Stimulated activated naive CD8-positive, alpha-beta T cell treated with anti-CD3 and anti-CD28 coated beads, Interleukin-15, Interleukin-2, amounts not matched to agents 100 ng/mL and 50 ng/mL, for 24 hours (primary cell): Measurements from ENCODE around the gene RALGPS1.

Experiments used
- H3K27ac Mint-ChIP-seq: one replicate; pipeline ENCODE4 v1.8.0; 2021; ENCODE audit warnings: mild to moderate bottlenecking, mixed read lengths
- H3K27me3 Mint-ChIP-seq: one replicate; pipeline ENCODE4 v1.8.0; 2021; ENCODE audit warnings: mixed read lengths
- H3K36me3 Mint-ChIP-seq: one replicate; pipeline ENCODE4 v1.8.0; 2021; ENCODE audit warnings: low read depth, mixed read lengths
- H3K4me1 Mint-ChIP-seq: one replicate; pipeline ENCODE4 v1.8.0; 2021; ENCODE audit warnings: low read depth, mixed read lengths
- H3K4me3 Mint-ChIP-seq: one replicate; pipeline ENCODE4 v1.8.0; 2021; ENCODE audit warnings: mild to moderate bottlenecking, mixed read lengths
- H3K9me3 Mint-ChIP-seq: one replicate; pipeline ENCODE4 v1.8.0; 2021; ENCODE audit warnings: mixed read lengths

Gene RALGPS1

GRCh38 chr9:127114606-127115005, 200.0 kb downstream of the RALGPS1 start:
- Mint-ChIP-seq H3K27ac (no peak overlapping the region), H3K27me3 (no peaks in the 10 kb centered on the region), H3K4me1 (peaks cover 13% of the 10 kb centered on the region), H3K4me3 (no peak overlapping the region), H3K36me3 (no peaks in the 10 kb centered on the region), H3K9me3 (no peaks in the 10 kb centered on the region)

- peaks cover 5% of the 10 kb centered on the region for H3K27me3 Mint-ChIP-seq
- no peaks in the 10 kb centered on the region for H3K9me3 Mint-ChIP-seq
Observed at GRCh38 chr9:127116088-127116726, 201.6 kb downstream of the RALGPS1 start.

GRCh38 chr9:127116957-127117356, 202.4 kb downstream of the RALGPS1 start:
- Mint-ChIP-seq H3K36me3 (no peaks in the 10 kb centered on the region), H3K4me3 (no peak overlapping the region), H3K27me3 (peaks cover 13% of the 10 kb centered on the region), H3K9me3 (no peaks in the 10 kb centered on the region), H3K4me1 (peaks cover 13% of the 10 kb centered on the region), H3K27ac (no peak overlapping the region)

More at GRCh38 chr9:127116088-127116726, 201.6 kb downstream of the RALGPS1 start:
- Mint-ChIP-seq H3K36me3 (no peaks in the 10 kb centered on the region), H3K4me1 (peaks cover 13% of the 10 kb centered on the region), H3K27ac (no peak overlapping the region), H3K4me3 (no peak overlapping the region)

DNA sequence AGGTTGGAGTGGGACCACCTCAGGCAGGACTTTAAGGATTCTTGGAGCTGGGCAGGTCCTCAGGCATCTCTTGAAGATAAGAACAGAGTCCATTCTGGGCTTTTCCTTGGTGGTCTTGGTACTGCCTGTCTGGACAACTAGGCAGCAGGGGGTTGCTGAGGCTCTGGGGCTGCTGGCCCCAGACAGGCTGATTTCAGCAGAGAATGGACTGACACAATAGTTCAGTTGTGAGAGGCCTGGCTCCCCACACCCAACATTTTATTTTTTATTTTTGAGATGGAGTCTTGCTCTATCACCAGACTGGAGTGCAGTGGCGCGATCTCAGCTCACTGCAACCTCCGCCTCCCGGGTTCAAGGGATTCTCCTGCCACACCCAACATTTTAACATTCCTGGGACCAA, 203.2 kb downstream of the RALGPS1 start:
- Mint-ChIP-seq H3K27me3 (peaks cover 18% of the 10 kb centered on the region), H3K9me3 (no peaks in the 10 kb centered on the region)

DNA sequence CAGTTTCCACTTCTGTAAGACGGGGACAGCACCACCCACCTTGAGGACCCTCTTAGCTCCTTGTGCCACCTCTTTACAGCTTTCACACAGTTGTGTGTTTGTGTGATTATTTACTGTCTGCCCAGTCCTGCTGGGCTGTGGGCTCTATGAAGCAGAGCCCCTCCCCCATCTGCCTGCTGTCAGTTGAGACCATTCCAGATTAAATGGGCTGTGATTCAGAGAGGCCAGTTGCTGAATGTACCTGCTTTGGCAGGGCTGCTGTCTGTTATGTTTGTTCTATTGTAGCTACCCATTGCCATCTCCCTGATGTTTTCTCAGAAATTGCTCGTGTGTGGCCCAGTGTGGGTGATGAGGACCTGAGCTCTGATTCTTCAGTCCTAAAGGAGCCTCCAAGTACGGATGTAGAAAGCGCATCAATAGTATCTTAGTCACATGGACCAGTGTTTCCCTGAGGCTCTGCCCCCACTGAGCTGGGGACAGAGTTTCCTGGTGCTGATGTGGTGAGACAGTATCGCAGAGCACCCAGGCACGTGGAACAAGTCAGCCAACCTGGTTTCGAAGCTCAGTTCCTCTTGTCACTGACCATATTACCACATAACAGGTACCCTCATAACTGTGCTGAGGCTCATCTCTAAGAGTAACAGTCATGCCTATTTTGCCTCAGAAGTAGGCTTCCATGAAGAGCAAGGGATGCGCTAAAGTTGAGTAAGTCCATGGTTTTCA, 204.2 kb downstream of the RALGPS1 start:
- H3K4me1 Mint-ChIP-seq = peaks cover 13% of the 10 kb centered on the region
- no peaks in the 10 kb centered on the region for H3K36me3 Mint-ChIP-seq
- H3K4me3 Mint-ChIP-seq = no peak overlapping the region
- peaks cover 27% of the 10 kb centered on the region for H3K27me3 Mint-ChIP-seq
- no peaks in the 10 kb centered on the region for H3K9me3 Mint-ChIP-seq
- no peak overlapping the region for H3K27ac Mint-ChIP-seq

More for the DNA sequence above, 203.2 kb downstream of the RALGPS1 start:
- H3K4me1 Mint-ChIP-seq = peaks cover 13% of the 10 kb centered on the region
- H3K27ac Mint-ChIP-seq = no peak overlapping the region
- no peaks in the 10 kb centered on the region for H3K36me3 Mint-ChIP-seq
- H3K4me3 Mint-ChIP-seq = no peak overlapping the region

DNA sequence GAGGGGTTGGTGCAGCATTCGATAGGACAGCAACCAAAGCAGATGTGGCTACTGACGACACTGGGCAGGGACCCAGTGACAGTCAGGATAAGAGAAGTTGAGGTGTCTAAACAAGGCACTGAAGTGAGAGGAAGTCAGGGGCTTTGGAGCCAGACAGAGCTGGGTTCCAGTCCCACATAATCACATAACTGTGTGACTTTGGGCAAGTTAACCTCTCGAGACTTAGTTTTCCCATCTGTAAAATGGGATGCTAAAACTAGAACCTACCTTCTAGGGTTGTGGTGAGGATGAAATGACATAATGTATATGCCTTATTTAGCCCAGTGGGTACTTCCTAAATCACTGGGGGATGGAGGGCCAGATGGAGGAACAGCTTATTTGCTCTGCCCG, 204.7 kb downstream of the RALGPS1 start:
- peaks cover 29% of the 10 kb centered on the region for H3K27me3 Mint-ChIP-seq
- no peaks in the 10 kb centered on the region for H3K9me3 Mint-ChIP-seq
- peaks cover 13% of the 10 kb centered on the region for H3K4me1 Mint-ChIP-seq
- H3K27ac Mint-ChIP-seq = no peak overlapping the region
- H3K36me3 Mint-ChIP-seq = no peaks in the 10 kb centered on the region
- H3K4me3 Mint-ChIP-seq = no peak overlapping the region

DNA sequence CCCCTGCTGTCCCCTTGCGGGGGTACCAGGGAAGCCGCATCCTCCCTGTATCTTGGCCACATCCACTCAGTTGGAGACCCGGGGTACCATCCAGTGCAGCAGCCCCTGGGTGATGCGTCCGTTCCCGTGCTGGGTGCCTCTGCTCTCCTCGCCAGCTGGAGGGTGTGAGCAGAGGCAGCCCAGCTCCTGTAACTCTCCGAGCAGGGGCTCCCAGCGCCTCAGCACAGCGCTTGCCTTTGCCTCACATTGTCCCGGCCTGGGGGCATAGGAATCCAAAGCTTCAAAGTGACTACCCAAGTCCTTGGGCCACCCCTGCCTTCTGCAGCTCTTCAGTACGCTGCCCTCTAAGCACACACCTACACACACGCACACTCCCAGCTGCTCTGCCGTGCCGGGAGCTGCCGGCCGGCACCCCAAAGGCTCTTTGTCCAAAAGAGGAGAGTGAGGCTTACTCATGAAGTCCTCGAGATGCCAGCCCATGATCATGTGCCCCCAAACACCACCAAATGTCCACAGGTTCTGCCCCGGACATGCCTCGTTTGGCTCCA, 207.1 kb downstream of the RALGPS1 start:
- H3K27ac Mint-ChIP-seq = no peak overlapping the region
- peaks cover 5% of the 10 kb centered on the region for H3K4me1 Mint-ChIP-seq
- H3K36me3 Mint-ChIP-seq = no peaks in the 10 kb centered on the region
- no peaks in the 10 kb centered on the region for H3K9me3 Mint-ChIP-seq
- H3K27me3 Mint-ChIP-seq = peaks cover 36% of the 10 kb centered on the region
- no peak overlapping the region for H3K4me3 Mint-ChIP-seq

GRCh38 chr9:127122176-127123063, 207.8 kb downstream of the RALGPS1 start, which contains the start of gene ANGPTL2:
Gene ANGPTL2 (minus strand): TSS chr9:127122635. CDS start chr9:127108731, 13,904 bp downstream.
- Mint-ChIP-seq H3K27ac (no peak within 1 kb of the TSS), H3K36me3 (no peaks in the 10 kb centered on the region), H3K27me3 (peaks cover 40% of the 10 kb centered on the region), H3K9me3 (no peaks in the 10 kb centered on the region), H3K4me1 (no peaks in the 10 kb centered on the region), H3K4me3 (no peak within 1 kb of the TSS)

- no peaks in the 10 kb centered on the region for H3K9me3 Mint-ChIP-seq
- H3K36me3 Mint-ChIP-seq = no peaks in the 10 kb centered on the region
- H3K27me3 Mint-ChIP-seq = peaks cover 40% of the 10 kb centered on the region
- no peaks in the 10 kb centered on the region for H3K4me1 Mint-ChIP-seq
- H3K4me3 Mint-ChIP-seq = no peak overlapping the region
- no peak overlapping the region for H3K27ac Mint-ChIP-seq
Observed at GRCh38 chr9:127123064-127123890, 208.7 kb downstream of the RALGPS1 start.

DNA sequence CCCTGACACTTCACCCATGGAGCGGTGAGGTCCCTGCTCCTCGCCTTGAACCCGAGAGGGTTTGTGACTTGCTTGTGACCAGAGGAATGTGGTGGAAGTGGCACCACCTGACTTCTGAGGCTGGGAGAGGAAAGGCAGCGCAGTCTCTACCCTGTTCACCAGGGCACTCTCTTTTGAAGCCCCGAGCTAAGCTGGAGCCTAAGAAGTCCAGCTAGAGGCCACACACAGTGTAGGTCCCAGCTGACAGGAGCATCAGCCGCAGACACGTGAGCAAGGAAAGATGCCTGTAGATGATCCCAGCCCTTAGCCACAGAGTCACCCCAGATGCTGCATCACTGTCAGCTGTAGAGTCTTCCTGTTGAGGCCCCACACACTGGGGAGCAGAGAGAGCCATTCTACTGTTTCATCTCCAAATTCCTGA, 209.5 kb downstream of the RALGPS1 start:
- H3K27ac Mint-ChIP-seq = no peak overlapping the region
- no peak overlapping the region for H3K4me3 Mint-ChIP-seq
- H3K36me3 Mint-ChIP-seq = no peaks in the 10 kb centered on the region
- H3K27me3 Mint-ChIP-seq = peaks cover 40% of the 10 kb centered on the region
- no peaks in the 10 kb centered on the region for H3K4me1 Mint-ChIP-seq
- H3K9me3 Mint-ChIP-seq = no peaks in the 10 kb centered on the region

- Mint-ChIP-seq H3K36me3 (no peaks in the 10 kb centered on the region), H3K27me3 (peaks cover 40% of the 10 kb centered on the region), H3K27ac (no peak overlapping the region), H3K4me1 (no peaks in the 10 kb centered on the region), H3K4me3 (no peak overlapping the region), H3K9me3 (no peaks in the 10 kb centered on the region)
Observed at GRCh38 chr9:127124792-127125191, 210.2 kb downstream of the RALGPS1 start.

DNA sequence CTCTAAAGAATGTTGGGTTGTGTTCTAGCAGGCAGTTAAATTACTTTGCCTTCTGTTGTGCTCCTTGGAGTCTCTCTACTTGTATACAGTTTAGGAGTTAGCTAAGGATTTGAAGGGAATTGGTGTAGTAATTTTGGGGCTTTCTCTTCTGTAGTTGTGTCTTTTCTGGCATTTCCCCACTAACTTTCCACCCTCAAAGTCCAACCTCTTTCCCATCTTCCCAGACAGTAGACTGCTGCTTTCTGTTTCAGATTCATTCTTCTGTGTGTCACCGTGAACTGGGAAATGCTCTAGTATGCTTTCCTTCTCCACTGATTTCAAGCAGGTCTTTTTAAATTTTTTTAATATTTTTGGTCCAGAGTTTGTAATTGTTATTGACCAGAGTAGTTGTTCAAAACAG, 212.4 kb downstream of the RALGPS1 start:
- Mint-ChIP-seq H3K4me1 (no peaks in the 10 kb centered on the region), H3K4me3 (no peak overlapping the region), H3K36me3 (no peaks in the 10 kb centered on the region), H3K27ac (no peak overlapping the region), H3K27me3 (peaks cover 27% of the 10 kb centered on the region), H3K9me3 (no peaks in the 10 kb centered on the region)

GRCh38 chr9:127128341-127129072, 213.9 kb downstream of the RALGPS1 start:
- H3K36me3 Mint-ChIP-seq = no peaks in the 10 kb centered on the region
- H3K4me1 Mint-ChIP-seq = no peaks in the 10 kb centered on the region
- no peak overlapping the region for H3K27ac Mint-ChIP-seq
- H3K4me3 Mint-ChIP-seq = no peak overlapping the region
- H3K9me3 Mint-ChIP-seq = no peaks in the 10 kb centered on the region
- peaks cover 16% of the 10 kb centered on the region for H3K27me3 Mint-ChIP-seq
